Left colon (tissue), 2 donors: ENCODE data around the gene NPY4R2. TPM values are rescaled to one million over a fixed set of nuclear protein-coding genes. Genes with fewer than 3 reads are reported as not detected.
"Not testable (repeated sequence)": the region's sequence is repeated elsewhere in the genome, so short reads cannot be mapped to it uniquely, and the experiment has no call there.

ENCODE experiments used
- ATAC-seq: fragments of 200-7000 bp; cut with Tn5 transposase; one replicate; pipeline ENCODE4 v1.9.1; 2020; ENCODE audit warnings: mild to moderate bottlenecking, moderate library complexity
- DNase-seq, 2 donors: peaks; one replicate each; pipeline ENCODE4 v3.0.0-alpha.2; 2020
- intact Hi-C, 2 donors: fragments of 100-400 bp; cut with DNase I in 1 of 2; cut with micrococcal nuclease in 1 of 2; formaldehyde crosslinking; loops; one replicate each; pipeline versions ENCODE4 v1.11.2 to v1.14.0; 2022; cut with DNase I, micrococcal nuclease
- long read RNA-seq: library from polyadenylated mRNA; unstranded; transcript quantifications from one replicate; pipeline ENCODE4 v2.0.0, GENCODE V29; 2021
- total RNA-seq, 2 donors: library from RNA; stranded (reverse); fragmentation: NEBNext Ultra II Directional; extraction: Animal tissue kit (Norgen Biotek cat#: 25700); gene quantifications; one replicate each; pipeline ENCODE4 v1.2.1, GENCODE V29; 2021
- donor health status: DM: no; HTN: no; CAD: no.
- donor health status: DM: yes; HTN: yes; CAD: no.

NPY4R2 gene, protein sequence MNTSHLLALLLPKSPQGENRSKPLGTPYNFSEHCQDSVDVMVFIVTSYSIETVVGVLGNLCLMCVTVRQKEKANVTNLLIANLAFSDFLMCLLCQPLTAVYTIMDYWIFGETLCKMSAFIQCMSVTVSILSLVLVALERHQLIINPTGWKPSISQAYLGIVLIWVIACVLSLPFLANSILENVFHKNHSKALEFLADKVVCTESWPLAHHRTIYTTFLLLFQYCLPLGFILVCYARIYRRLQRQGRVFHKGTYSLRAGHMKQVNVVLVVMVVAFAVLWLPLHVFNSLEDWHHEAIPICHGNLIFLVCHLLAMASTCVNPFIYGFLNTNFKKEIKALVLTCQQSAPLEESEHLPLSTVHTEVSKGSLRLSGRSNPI
- total RNA-seq = 10 to 100 TPM in 1 of 2 donors, 1 to 10 TPM in 1; 8.3 to 10.6 TPM
- long read RNA-seq, partial matches to known transcripts = 0 of 3 reads
- long read RNA-seq, other reads (novel, unspliced or antisense) = 2 of 3 reads

DNA sequence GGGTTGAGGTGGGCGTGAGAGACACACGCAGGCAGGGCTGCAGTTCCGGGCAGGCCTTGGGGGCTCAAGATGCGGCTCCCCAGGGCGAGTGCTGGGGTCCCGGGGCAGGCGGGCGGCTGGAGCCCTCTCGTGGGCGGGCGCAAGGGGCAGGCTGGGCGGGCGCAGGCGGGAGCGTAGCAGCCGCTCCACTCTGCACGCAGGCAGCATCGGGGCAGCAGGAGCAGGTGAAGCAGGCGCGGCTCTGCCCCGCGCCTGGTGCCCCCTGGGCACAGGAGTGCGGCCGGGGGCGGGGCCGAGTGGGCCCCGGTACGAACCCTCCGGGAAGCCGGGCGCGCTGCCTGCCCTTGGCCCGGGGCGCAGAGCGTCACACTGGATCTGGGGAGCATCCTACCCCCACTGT, at the start of gene NPY4R2:
Gene NPY4R2, plus strand, starts transcription at position 188 of the 400 bp plus-strand sequence. CDS start 3,326 bp downstream, outside the sequence.
- DNase-seq, ATAC-seq, intact Hi-C loops: not testable (repeated sequence)

DNA sequence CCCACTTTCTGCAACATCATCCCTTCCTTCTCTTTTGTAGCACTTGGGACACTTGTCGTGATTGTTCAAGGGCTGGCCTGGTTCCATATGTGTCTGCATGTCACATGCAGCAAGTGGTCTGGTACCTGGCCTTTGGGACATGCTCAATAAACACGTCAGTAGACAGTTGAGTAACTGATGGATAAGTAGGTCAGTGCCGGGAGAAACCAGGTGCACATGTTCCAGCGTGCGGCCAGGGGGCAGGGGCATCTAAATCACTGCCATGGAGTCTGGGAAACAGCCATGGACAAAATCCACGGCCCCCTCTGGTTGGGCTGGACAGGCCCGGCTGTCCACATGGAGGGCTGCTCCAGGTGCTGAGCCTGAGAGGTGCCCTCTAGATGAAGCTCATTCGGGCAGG, 47.6 kb upstream of the NPY4R2 start:
- intact Hi-C loops, DNase-seq, ATAC-seq: not testable (repeated sequence)

DNA sequence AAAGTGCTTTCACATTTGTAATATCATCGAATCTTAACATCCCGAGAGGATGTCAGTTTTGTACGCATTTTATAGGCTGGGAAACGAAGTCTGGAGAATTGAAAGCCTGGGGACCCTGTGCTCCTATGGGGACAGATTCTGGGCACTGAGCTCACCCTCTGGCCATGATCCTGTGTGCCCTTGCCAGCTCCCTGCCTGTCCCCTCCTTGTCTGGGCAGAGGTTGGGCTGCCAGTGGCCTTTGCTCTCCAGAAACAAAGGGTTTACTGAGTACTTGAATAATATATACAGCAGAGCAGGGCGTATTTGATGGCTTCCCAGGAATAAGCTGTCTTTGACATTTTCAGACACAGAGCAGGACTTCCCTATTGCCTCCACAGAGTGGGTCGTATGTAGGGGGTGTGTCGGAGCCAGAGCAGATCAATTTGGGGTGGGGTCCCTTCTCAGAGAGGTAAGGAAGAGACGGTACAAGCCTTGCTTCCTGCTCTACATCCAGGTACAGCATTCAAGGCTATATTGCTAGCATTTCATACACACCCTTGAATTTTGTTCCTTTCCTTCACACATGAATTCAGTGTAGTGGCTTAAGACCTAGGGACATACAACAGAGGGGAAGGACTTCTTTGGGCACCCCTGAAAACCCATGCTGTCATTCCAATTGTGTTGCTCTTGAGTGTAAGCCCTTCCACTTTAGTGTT, 46.8 kb upstream of the NPY4R2 start:
- DNase-seq, intact Hi-C loops: not testable (repeated sequence)
- ATAC-seq = peak; percentile 87

DNA sequence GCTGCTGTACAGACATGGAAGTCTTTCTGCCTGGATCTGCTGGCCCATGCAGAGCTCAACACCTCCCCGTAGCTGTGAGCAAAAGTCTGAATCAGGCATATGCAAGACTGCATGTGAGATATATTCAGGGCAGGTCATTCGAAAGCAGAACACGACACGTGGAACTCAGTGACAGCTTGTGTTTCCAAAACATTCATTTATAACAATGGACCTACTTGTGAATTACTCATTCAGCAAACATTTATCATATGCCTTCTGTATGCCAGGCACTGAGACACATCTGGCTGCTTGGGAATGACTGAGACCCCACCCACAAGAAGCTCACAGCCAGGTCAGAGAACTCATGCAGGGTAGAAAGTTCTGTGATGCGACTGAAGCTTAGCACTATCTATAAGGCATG, 46.2 kb upstream of the NPY4R2 start:
- DNase-seq = not testable (repeated sequence)
- peak; percentile 50 for ATAC-seq

DNA sequence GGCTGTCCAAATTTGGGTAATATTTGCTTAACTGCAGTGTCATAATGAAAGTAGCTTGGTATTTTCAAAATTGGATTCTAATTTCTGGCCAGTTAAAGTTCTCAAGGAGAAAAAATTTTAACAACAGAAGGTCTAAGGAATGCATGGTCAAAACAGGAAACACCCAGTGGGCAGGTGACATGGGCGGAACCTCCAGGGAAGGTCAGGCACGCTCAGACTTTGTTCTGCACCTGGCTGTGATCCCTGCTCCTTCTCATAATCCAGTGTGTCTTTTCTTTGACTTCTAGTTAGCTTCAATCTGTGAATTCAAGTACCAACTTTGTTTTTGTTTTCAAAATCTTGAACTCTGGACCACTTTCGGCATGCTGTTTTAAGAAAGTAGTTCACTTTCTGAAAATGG, 34.2 kb upstream of the NPY4R2 start:
- DNase-seq, intact Hi-C loops: not testable (repeated sequence)
- ATAC-seq = peak; percentile 86

More for the DNA sequence above, 46.2 kb upstream of the NPY4R2 start:
- intact Hi-C loops = not testable (repeated sequence)

DNA sequence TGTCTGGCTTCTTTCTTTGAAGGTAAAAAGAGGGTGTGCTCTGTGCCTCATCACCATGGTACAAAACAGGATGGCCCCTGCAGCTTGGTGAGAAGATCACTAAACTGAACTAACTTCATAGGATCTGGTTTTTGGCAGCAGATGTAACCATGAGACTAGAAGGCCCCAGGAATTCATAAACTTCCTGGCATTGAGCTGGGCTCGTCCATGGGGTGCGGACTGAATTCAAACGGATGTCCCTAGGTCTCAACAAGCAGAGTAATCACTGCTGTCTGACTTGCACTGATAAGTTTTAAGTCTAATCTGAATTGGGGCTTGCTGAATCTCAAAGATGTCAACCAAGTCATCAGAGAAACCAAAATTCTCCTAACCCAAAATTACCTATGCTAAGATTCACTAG, 33.5 kb upstream of the NPY4R2 start:
- ATAC-seq, DNase-seq, intact Hi-C loops: not testable (repeated sequence)

DNA sequence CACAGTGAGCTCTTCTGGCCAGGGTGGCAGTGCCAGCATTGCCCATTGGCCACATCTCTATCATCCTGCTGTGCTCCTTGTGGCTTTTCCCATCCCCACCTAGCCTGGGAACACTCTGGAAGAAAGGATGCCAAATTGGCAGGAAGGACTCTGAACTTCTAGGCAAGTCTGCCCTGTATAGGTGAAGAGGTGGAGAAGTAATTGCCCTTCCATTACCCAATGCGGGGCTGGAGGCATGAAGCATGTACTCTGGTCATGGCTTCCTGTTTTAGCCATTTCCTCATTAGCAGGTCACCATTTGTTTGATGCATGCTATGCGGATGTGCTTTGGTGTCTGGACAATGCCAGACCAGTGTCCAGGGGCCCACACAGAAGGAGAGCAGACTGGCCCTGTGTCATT, 32.1 kb upstream of the NPY4R2 start:
- DNase-seq, intact Hi-C loops: not testable (repeated sequence)
- peak; percentile 72 for ATAC-seq

DNA sequence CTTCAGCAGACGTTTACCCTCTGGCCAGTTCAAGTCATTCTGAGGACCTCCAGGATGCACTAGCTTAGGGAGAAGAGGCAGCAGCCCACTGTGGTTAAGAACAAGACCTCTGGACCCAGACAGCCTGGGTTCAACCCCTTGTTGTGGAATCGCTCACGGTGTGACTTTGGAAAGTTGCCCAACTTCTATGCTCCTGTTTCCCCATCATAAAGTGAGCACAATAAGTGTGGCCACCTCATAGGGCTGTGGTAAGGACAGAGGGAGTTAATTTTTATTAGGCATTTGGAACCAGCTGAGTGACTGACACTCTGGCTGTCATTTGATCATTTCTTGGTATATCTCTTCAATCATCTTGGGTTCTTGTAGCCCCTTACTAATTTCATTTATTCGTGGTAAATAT, 31.6 kb upstream of the NPY4R2 start:
- peak; percentile 66 for ATAC-seq
- intact Hi-C loops, DNase-seq: not testable (repeated sequence)

DNA sequence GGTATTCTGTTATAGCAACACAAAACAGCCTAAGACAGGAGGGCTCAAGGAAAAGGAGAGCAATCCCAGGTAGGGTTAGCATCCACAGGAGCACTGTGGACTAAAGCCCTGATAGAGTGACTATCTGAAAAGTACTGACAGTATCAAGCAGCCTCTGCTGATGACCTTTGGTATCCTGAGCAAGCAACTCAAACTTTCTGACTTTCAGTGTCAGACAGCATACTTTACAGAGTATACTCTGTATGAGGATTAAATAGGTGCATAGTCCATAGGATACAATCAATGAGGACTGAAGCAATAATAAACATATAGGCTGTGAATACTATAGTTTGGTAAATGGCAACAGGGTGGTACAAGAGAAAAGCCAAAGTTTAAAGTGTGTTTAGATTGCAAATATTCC, 27.7 kb upstream of the NPY4R2 start:
- DNase-seq, intact Hi-C loops: not testable (repeated sequence)
- ATAC-seq = peak; percentile 55

DNA sequence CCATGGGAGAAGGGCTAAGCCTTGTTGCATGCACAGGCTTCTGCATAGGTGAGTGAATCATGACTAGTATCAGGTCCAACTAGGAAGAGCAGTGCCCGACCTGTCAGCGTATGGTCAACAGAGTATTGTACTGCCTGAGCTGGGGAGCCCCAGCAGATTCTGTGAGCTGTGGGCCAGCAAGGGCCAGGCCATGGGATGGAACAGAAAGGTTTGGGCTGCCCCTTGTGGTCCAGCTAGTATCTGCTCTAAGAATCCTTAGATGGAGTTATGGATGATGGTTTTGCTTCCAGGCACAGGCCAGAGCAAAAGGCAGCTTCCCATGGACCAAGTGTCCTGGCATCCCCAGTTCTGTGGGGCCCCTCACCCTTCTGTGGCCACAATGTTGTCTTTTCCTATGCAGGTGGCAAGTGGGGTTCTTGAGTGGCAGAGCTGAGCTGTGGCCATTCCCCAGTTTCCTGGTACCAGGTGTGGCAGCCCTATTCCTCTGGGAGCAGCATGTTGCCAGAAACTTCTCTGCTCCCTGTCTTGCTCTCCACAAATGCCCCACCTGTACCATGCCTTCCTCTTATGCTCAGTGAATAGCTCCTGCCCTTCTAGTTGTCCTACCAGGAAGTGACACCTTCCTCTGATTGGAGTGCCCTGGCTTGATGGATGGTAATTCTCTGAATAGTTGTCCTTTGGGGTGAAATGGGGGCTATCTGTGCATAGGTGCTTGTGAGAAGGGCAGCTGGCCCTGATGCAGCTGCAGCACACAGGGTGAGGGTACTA, 25.8 kb upstream of the NPY4R2 start:
- peak; percentile 68 for ATAC-seq
- DNase-seq, intact Hi-C loops: not testable (repeated sequence)

DNA sequence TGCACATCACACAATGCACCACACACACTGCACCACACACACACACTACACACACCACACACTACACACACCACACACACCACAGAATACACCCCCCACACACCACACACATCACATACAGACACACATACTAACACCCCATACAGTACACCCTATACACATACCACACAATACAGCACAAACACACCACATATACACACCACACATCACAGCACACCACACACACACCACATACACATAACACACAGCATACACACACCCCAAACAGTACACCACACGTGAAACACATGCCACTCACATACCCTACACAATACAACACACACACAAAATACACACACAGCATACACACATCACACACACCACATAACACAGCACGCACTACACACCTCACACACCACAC, 23.9 kb upstream of the NPY4R2 start:
- intact Hi-C loops, ATAC-seq, DNase-seq: not testable (repeated sequence)

DNA sequence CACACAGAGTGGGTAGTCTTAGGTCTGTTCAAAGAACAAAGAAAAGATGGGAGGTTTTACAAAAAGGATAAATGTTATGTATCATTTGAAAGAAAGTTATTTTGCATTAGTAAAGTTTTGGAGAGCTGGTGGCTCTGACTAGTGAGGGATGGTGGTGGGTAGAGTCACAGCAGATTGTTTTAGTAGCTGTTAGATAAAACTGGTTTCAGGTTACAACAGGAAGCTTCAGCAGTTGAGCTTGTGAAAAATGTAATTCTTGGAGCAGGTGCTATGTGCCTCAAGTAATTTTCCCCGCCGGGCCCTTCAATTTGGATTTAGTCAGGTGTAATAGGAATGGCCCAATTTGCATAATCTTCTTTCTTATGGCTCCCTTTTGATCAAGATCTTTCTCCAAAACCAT, 20.6 kb upstream of the NPY4R2 start:
- DNase-seq, ATAC-seq, intact Hi-C loops: not testable (repeated sequence)

DNA sequence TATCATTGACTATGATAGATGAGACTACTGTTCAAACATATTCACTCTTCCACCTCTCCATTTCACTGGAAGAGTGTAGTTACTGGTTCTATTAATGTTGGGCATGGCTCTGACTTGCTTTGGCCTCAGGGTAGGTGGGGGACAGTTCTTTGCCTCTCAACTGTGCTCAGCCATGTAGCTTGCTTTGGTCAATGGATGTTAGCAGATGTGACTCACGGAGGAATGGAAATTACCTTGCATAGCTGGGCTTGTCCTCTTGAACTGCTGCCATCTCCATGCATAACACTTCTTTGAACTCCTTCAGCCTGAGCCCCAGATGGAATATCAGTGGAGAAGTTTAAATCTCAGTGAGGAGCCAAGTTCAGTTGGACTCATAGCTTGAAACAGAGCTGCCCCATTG, 9.1 kb upstream of the NPY4R2 start:
- peak; percentile 35 for ATAC-seq
- DNase-seq, intact Hi-C loops: not testable (repeated sequence)

DNA sequence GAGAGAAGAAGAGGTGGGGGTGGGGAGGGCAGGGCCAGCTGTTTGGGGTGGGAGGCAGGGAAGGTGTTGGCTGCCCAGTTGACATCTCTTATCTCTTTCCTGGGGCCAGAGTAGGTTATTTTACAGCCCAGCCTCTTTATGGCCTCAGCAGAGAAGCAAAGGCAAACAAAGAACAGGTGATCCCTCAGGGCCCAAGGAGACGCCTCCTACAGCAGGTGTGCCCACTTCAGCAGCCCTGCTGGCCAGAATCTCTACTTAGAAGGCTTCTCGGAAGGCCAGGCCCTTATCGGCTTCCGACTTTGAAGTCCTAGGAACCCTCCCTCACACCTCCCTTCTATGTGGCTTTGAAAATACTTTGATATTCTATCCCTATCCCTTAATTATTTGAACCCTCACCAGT, 8.0 kb upstream of the NPY4R2 start:
- peak; percentile 90 for ATAC-seq
- DNase-seq = peak; percentile 24 to 28
- intact Hi-C loops = not testable (repeated sequence)

DNA sequence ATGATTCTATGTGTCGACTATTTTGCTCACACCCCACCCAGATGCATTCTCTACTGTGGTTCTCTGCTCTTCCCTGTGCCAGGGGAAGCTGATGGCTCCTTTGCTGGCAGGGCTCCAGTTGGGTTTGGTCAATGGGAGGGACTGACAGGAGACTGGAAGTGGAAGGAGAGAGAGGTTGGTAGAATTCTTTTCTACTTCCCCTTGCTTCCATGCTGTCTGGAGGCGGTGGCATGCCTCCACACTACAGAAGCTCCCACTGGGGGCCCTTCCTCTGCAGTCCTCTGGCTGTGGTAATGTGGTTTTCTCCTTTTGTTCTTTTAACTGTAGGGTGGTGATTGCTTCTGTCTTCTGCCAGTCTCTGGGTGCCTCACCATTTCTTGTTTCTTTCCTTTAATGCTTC, 4.4 kb upstream of the NPY4R2 start:
- DNase-seq, intact Hi-C loops: not testable (repeated sequence)
- ATAC-seq = peak; percentile 59

DNA sequence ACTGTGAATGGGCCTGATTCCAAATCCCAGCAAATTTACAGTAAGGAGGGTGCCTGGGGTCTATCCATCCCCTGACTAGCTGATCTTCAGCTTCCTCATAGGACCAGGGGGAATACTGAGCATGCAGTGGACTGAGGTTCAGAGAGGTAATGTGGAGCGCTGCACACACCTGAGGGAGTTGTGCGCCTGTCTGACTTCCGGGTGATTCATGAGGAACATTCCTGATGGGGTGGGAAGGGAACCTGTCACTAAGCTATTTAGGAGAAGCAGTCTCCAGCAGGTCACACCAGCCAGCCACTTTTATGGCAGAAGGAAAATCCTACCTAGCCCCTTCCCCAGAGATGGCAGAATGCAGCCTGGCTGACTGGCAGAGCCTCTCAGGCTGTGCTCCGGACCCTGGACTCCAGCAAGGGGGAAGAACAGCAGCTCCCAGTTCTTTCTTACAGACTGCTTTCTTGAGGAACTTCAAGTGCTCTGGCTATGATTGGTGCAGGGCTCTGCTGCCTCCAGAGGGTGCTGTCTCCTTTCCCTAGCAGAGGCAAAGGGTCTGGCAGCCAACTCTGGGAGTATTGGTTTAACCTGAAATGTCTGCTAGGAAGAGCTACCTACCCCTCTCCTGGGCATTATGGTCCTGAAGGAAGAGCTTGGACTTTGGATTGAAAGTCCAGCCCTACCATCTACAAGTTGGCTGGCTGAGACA, 2.5 kb upstream of the NPY4R2 start:
- intact Hi-C loops, DNase-seq: not testable (repeated sequence)
- ATAC-seq = peak; percentile 78

DNA sequence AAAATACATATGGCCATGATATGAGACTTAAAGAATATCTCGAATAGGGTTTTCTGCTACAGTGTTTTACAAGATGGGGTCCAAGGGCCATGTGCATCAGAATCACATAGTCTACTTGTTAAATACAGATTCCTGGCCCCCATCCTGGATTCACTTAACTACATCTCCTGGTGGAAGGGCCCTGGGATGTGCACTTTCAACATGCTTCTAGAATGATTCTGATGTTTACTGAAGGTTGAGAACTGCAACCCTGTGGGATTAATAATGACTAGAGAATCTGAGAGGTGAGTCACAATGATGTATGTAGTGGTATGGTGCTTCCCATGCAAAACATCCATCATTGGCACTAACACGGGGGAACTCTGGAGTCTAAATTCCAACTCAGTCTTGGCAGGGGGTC, 2.1 kb downstream of the NPY4R2 start:
- intact Hi-C loops, ATAC-seq, DNase-seq: not testable (repeated sequence)

DNA sequence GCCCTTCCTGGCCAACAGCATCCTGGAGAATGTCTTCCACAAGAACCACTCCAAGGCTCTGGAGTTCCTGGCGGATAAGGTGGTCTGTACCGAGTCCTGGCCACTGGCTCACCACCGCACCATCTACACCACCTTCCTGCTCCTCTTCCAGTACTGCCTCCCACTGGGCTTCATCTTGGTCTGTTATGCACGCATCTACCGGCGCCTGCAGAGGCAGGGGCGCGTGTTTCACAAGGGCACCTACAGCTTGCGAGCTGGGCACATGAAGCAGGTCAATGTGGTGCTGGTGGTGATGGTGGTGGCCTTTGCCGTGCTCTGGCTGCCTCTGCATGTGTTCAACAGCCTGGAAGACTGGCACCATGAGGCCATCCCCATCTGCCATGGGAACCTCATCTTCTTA, 4.0 kb downstream of the NPY4R2 start:
- ATAC-seq, DNase-seq, intact Hi-C loops: not testable (repeated sequence)
